MCF 10A (cell line): ENCODE data around the gene BAG1. TPM values are rescaled to one million over a fixed set of nuclear protein-coding genes. Genes with fewer than 3 reads are reported as not detected.

Source experiments
- BruUV-seq: library from RNA; stranded (reverse); fragments of 400-500 nt; replicated peaks from 2 replicates; lab custom pipeline; 2021; lab: Mats Ljungman, UMichigan
- CTCF ChIA-PET: fragments of 300-600 bp; sonication (Branson Sonifier 250); formaldehyde crosslinking; extraction: SDS; loops from one replicate; lab custom pipeline; 2021; ENCODE audit warnings: antibody characterized with exemption, inconsistent platforms; lab: Yijun Ruan, JAX
- POLR2A ChIA-PET: fragments of 300-600, 350-650 bp; sonication (Branson Sonifier 250); formaldehyde crosslinking; extraction: SDS; loops from one replicate; lab custom pipeline; 2020; ENCODE audit warnings: antibody characterized with exemption, inconsistent platforms; lab: Yijun Ruan, JAX
- DNase-seq: peaks from one replicate; pipeline ENCODE4 v3.0.0-alpha.2; 2018; ENCODE audit not compliant: unreplicated experiment
- H3K27ac Mint-ChIP-seq: one replicate; pipeline ENCODE4 v1.8.0; 2022; ENCODE audit warnings: mild to moderate bottlenecking, low read depth, mixed read lengths; ENCODE audit not compliant: unreplicated experiment
- H3K27me3 Mint-ChIP-seq: one replicate; pipeline ENCODE4 v1.8.0; 2022; ENCODE audit warnings: mixed read lengths; ENCODE audit not compliant: insufficient read depth, unreplicated experiment
- H3K36me3 Mint-ChIP-seq: one replicate; pipeline ENCODE4 v1.8.0; 2022; ENCODE audit warnings: mild to moderate bottlenecking, moderate library complexity, mixed read lengths; ENCODE audit not compliant: insufficient read depth, unreplicated experiment
- H3K4me1 Mint-ChIP-seq: one replicate; pipeline ENCODE4 v1.8.0; 2022; ENCODE audit warnings: mixed read lengths; ENCODE audit not compliant: insufficient read depth, unreplicated experiment
- H3K4me3 Mint-ChIP-seq: one replicate; pipeline ENCODE4 v1.8.0; 2022; ENCODE audit warnings: mild to moderate bottlenecking, moderate library complexity, mixed read lengths; ENCODE audit not compliant: unreplicated experiment
- H3K9me3 Mint-ChIP-seq: one replicate; pipeline ENCODE4 v1.8.0; 2022; ENCODE audit warnings: mixed read lengths; ENCODE audit not compliant: unreplicated experiment
- intact Hi-C: fragments of 100-400 bp; cut with micrococcal nuclease; formaldehyde crosslinking; loops from 2 replicates; pipeline ENCODE4 v1.14.1; 2022
- total RNA-seq: library from RNA; stranded (reverse); gene quantifications from 2 replicates; pipeline ENCODE4 v1.2.3, GENCODE V29; 2022
- TF ChIP-seq, protein P1 (sequence below): fragments of 200-600 bp; IDR thresholded peaks from one replicate; pipeline ENCODE4 v1.8.0; 2022; ENCODE audit warnings: antibody characterized with exemption, mild to moderate bottlenecking; ENCODE audit not compliant: unreplicated experiment

BAG1 gene
- total RNA-seq, 1 experiment from 2014 or later: 91.8 TPM

DNA sequence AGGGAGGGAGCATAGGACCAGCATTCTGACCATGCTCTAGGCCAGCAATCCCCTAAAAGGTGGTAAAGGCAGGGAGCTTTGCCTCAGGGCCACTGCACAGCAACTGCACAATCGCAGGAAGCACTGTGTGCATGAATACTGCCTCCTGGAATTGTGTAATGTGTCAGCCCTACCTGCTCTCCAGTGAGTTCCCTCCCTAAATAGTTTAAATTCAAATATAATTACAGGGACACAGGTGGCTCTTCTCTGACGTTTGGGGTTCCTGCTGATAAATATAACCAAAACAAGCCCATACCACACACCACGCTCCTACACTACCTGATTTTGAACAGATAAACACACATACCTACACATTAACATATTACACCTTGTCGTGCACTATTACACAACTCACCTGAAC lies 9.0 kb downstream of the BAG1 start:
- H3K9me3 Mint-ChIP-seq: no peaks in the 10 kb centered on the region
- H3K4me1 Mint-ChIP-seq: peaks cover 35% of the 10 kb centered on the region
- peaks cover 96% of the 10 kb centered on the region for H3K36me3 Mint-ChIP-seq
- TF ChIP-seq, protein P1, sequence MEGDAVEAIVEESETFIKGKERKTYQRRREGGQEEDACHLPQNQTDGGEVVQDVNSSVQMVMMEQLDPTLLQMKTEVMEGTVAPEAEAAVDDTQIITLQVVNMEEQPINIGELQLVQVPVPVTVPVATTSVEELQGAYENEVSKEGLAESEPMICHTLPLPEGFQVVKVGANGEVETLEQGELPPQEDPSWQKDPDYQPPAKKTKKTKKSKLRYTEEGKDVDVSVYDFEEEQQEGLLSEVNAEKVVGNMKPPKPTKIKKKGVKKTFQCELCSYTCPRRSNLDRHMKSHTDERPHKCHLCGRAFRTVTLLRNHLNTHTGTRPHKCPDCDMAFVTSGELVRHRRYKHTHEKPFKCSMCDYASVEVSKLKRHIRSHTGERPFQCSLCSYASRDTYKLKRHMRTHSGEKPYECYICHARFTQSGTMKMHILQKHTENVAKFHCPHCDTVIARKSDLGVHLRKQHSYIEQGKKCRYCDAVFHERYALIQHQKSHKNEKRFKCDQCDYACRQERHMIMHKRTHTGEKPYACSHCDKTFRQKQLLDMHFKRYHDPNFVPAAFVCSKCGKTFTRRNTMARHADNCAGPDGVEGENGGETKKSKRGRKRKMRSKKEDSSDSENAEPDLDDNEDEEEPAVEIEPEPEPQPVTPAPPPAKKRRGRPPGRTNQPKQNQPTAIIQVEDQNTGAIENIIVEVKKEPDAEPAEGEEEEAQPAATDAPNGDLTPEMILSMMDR: no peak
- peak overlapping the region; percentile 39 for H3K27ac Mint-ChIP-seq
- DNase-seq: no peak
- ChIA-PET CTCF (interaction anchor here (0.5 to 0.6 kb wide), 3 partner anchors 32 to 942 kb away, joined by 3 to 4 read pairs (median 3); no protein-coding TSS in a partner anchor), POLR2A (interaction anchor here (7.0 to 13.7 kb wide), 2 partner anchors 8 to 19 kb away, joined by 94 to 259 read pairs; partner anchors contain the start of genes BAG1, CHMP5 and SPINK4)
- intact Hi-C loops: no loop called here
- no peaks in the 10 kb centered on the region for H3K27me3 Mint-ChIP-seq
- no peak overlapping the region for H3K4me3 Mint-ChIP-seq
- no TSS peak for BruUV-seq

DNA sequence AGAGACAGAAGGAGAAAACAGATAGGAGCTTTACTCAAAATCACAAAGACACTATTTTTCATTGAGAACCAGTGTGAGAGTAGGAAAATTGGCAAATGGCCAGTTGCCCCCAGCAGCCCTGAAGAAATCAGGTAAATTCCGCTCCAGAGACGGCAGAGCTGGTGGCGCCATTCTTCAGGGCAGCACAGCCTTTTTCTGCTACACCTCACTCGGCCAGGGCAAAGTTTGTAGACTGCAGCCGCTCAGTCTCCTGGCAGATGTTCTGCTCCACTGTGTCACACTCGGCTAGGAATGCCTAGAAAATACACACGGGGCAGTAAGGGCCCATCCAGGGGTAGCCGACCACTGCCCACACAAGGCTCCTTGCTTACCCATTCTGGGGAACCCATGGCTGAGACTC lies 9.5 kb downstream of the BAG1 start:
- POLR2A ChIA-PET: interaction anchor here (1.1 to 13.7 kb wide), 3 partner anchors 9 to 35 kb away, joined by 5 to 259 read pairs (median 94); partner anchors contain the start of genes BAG1, CHMP5, NFX1 and SPINK4
- BruUV-seq: no TSS peak
- Mint-ChIP-seq H3K27ac (no peak overlapping the region), H3K4me3 (no peak overlapping the region), H3K4me1 (peaks cover 35% of the 10 kb centered on the region), H3K27me3 (no peaks in the 10 kb centered on the region), H3K9me3 (no peaks in the 10 kb centered on the region), H3K36me3 (peaks cover 96% of the 10 kb centered on the region)
- intact Hi-C loops: no loop called here
- CTCF ChIA-PET: interaction anchor here (0.5 to 0.6 kb wide), 2 partner anchors 8 to 215 kb away, joined by 3 read pairs; no protein-coding TSS in a partner anchor
- DNase-seq: no peak
- TF ChIP-seq, protein P1: no peak

DNA sequence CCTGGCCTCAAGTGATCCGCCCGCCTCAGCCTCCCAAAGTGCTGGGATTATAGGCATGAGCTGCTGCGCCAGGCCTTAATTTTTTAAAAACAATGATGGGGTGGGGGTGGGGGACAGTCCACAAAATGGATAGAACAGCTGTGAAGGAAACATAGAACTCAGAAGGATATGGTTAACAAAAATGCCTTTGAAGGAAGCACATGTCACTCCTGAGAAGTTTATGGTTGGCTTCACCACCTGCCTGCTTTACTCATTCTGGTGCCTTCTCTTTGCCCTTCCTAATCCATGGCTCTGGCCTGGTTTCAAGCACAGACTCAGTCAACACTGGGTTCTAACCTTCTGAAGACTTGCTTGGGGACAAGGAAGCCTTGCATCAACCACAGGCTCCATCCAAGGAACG lies 10.3 kb downstream of the BAG1 start:
- H3K9me3 Mint-ChIP-seq: no peaks in the 10 kb centered on the region
- no peaks in the 10 kb centered on the region for H3K27me3 Mint-ChIP-seq
- ChIA-PET CTCF (interaction anchor here (0.6 kb wide), 1 partner anchor 138 kb away, joined by 3 read pairs; no protein-coding TSS in a partner anchor), POLR2A (interaction anchor here (0.6 to 13.7 kb wide), 6 partner anchors 10 to 155 kb away, joined by 3 to 259 read pairs (median 6); partner anchors contain the start of genes BAG1, CHMP5, NFX1 and SPINK4)
- no peak overlapping the region for H3K27ac Mint-ChIP-seq
- H3K36me3 Mint-ChIP-seq: peaks cover 95% of the 10 kb centered on the region
- BruUV-seq: no TSS peak
- H3K4me3 Mint-ChIP-seq: no peak overlapping the region
- intact Hi-C loops: no loop called here
- H3K4me1 Mint-ChIP-seq: peaks cover 40% of the 10 kb centered on the region
- TF ChIP-seq, protein P1: no peak
- no peak for DNase-seq

DNA sequence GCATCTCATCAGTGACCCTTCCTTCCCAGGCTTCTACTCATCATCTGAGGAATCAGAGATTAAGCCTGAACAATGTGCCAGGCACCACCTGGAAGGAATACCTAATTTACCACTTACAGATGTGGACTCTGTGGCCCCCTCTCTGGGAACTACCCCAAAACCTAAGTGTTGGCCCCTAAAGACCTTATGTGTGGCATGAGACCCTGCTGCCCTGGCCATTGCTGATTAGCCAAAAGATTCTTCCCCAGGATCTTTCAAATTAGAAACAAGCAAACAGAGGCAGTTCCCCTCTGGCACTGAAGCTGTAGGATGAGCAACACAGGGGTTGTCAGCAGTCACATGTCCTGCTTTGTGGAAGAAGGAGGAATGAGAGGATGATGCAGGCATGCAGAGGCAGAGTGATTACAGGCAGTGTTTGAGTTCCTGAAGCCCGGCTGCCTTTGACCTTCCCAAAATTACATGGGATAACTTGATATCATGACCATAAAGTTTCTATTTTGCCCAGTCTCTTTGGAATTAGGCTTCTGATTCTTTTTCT lies 14.0 kb downstream of the BAG1 start:
- Mint-ChIP-seq H3K4me1 (peaks cover 30% of the 10 kb centered on the region), H3K9me3 (no peaks in the 10 kb centered on the region), H3K4me3 (no peak overlapping the region), H3K27me3 (no peaks in the 10 kb centered on the region), H3K36me3 (peaks cover 65% of the 10 kb centered on the region), H3K27ac (peak overlapping the region; percentile 80)
- no peak for DNase-seq
- ChIA-PET POLR2A (interaction anchor here (1.6 to 13.7 kb wide), 3 partner anchors 13 to 40 kb away, joined by 5 to 259 read pairs (median 94); partner anchors contain the start of genes BAG1, CHMP5, NFX1 and SPINK4), CTCF (no interaction called here)
- BruUV-seq: TSS peak; percentile 4
- TF ChIP-seq, protein P1: no peak
- intact Hi-C loops: no loop called here
